Activated CD4-positive, alpha-beta memory T cell treated with anti-CD3 and anti-CD28 coated beads for 36 hours (primary cell): ENCODE data around the gene LCP2. TPM values are rescaled to one million over a fixed set of nuclear protein-coding genes. Genes with fewer than 3 reads are reported as not detected.

Source experiments
- CTCF ChIA-PET: fragments of 350-600 bp; sonication (Branson Sonifier 250); formaldehyde crosslinking; loops from one replicate; lab custom pipeline; 2021; ENCODE audit warnings: antibody characterized with exemption, inconsistent platforms; lab: Charles Lee
- POLR2A ChIA-PET: fragments of 350-600 bp; sonication (Branson Sonifier 250); formaldehyde crosslinking; loops from one replicate; lab custom pipeline; 2021; ENCODE audit warnings: antibody characterized with exemption; lab: Charles Lee
- DNase-seq: peaks from one replicate; pipeline ENCODE4 v3.0.0-alpha.2; 2020
- H3K27ac Mint-ChIP-seq: one replicate; pipeline ENCODE4 v1.8.0; 2021; ENCODE audit warnings: mixed read lengths
- H3K27me3 Mint-ChIP-seq: one replicate; pipeline ENCODE4 v1.8.0; 2021; ENCODE audit warnings: mixed read lengths
- H3K36me3 Mint-ChIP-seq: one replicate; pipeline ENCODE4 v1.8.0; 2021; ENCODE audit warnings: mixed read lengths
- H3K4me1 Mint-ChIP-seq: one replicate; pipeline ENCODE4 v1.8.0; 2021; ENCODE audit warnings: low read depth, mixed read lengths
- H3K4me3 Mint-ChIP-seq: one replicate; pipeline ENCODE4 v1.8.0; 2021; ENCODE audit warnings: mild to moderate bottlenecking, mixed read lengths
- H3K9me3 Mint-ChIP-seq: one replicate; pipeline ENCODE4 v1.8.0; 2021; ENCODE audit warnings: mixed read lengths
- intact Hi-C: fragments of 100-400 bp; cut with micrococcal nuclease; formaldehyde crosslinking; loops from one replicate; pipeline ENCODE4 v1.15.1; 2023
- total RNA-seq, 2 experiments: library from RNA; stranded (reverse); gene quantifications; one replicate each; pipeline ENCODE4 v1.2.3, GENCODE V29; 2021

Gene LCP2
- total RNA-seq, 2 experiments from 2014 or later: 212 to 213 TPM

DNA sequence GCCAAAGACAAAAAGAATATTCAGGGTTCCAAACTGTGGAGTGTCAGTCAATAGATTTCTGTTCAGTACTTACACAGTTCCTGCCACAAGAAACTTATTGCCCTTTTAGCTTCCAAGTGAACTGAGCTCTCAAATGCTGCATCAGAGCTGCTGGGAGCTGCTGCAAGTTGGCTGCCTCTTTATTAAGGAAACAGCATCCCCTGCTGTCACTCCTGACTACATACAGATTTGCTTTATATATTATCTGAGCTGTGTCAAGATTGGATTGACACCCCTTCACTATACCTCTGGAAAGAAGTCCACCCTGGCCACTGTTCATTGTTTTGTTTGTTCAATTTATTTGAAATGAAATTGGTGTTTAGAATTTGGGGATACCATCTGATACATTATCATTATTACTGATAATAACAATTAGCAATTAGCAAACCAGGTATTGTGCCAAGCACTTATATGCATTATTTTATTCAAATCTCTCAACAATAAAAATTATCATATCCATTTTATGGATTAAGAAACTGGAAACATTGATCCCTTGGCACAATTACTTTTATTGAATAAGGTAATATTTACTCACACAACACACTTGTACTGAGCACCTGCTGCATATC, 81.2 kb downstream of the LCP2 start:
- POLR2A ChIA-PET: no interaction called here
- H3K27me3 Mint-ChIP-seq: peaks cover 2% of the 10 kb centered on the region
- no peak overlapping the region for H3K27ac Mint-ChIP-seq
- no peaks in the 10 kb centered on the region for H3K36me3 Mint-ChIP-seq
- H3K9me3 Mint-ChIP-seq: no peaks in the 10 kb centered on the region
- H3K4me1 Mint-ChIP-seq: no peaks in the 10 kb centered on the region
- CTCF ChIA-PET: interaction anchor here (1.0 to 2.5 kb wide), 7 partner anchors 32 to 219 kb away, joined by 3 to 11 read pairs (median 4); no protein-coding TSS in a partner anchor
- intact Hi-C loops: no loop called here
- no peak for DNase-seq
- no peak overlapping the region for H3K4me3 Mint-ChIP-seq

DNA sequence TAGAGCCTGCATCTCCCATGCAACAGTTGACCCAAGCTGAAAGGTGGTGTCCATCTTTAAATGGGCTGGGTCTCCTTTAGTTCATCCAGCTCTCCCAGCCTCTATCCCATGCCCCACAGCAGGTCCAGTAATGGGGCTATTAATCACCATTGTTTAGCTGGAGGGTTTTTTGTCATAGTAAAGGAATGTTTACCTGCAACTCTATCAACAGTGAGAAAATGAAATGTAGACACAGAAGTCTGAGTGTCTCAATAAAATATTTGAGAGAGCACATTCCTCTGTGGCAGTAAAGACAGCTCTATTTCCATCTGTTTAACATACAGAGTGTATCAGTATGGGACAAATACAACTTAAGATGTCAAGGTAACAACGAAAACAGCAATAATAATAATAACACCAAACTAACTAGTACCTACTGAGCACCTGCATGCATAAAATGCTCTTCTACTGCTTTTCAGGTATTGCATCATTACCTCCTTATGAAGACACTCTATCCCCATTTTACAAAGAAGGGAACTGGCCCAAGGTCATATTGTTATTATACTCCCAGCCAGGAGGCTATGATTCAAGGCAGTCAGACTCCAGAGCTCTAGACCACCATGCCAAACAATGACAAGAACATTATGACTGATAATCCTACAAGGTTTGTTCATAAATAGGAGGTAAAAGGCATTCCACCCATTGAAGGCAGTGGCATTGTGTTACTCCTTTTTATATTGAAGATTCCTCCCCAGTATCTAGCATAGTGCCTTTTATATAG, 85.8 kb downstream of the LCP2 start:
- H3K27me3 Mint-ChIP-seq: peaks cover 9% of the 10 kb centered on the region
- DNase-seq: no peak
- no peak overlapping the region for H3K4me3 Mint-ChIP-seq
- ChIA-PET POLR2A (no interaction called here), CTCF (interaction anchor here (0.9 to 2.3 kb wide), 5 partner anchors 10 to 224 kb away, joined by 3 to 7 read pairs (median 4); no protein-coding TSS in a partner anchor)
- intact Hi-C loops: no loop called here
- no peaks in the 10 kb centered on the region for H3K36me3 Mint-ChIP-seq
- no peak overlapping the region for H3K27ac Mint-ChIP-seq
- no peaks in the 10 kb centered on the region for H3K4me1 Mint-ChIP-seq
- H3K9me3 Mint-ChIP-seq: no peaks in the 10 kb centered on the region

- H3K27me3 Mint-ChIP-seq: peaks cover 11% of the 10 kb centered on the region
- H3K9me3 Mint-ChIP-seq: no peaks in the 10 kb centered on the region
- ChIA-PET POLR2A (no interaction called here), CTCF (no interaction called here)
- no peaks in the 10 kb centered on the region for H3K36me3 Mint-ChIP-seq
- intact Hi-C loops: no loop called here
- DNase-seq: no peak
- H3K4me3 Mint-ChIP-seq: no peak overlapping the region
- no peak overlapping the region for H3K27ac Mint-ChIP-seq
- H3K4me1 Mint-ChIP-seq: no peaks in the 10 kb centered on the region
These were observed 90.6 kb downstream of the LCP2 start for GRCh38 chr5:170206958-170207357.

GRCh38 chr5:170206216-170206615, 91.4 kb downstream of the LCP2 start:
- no peak overlapping the region for H3K27ac Mint-ChIP-seq
- POLR2A ChIA-PET: no interaction called here
- CTCF ChIA-PET: no interaction called here
- peaks cover 11% of the 10 kb centered on the region for H3K27me3 Mint-ChIP-seq
- H3K4me3 Mint-ChIP-seq: no peak overlapping the region
- intact Hi-C loops: no loop called here
- no peaks in the 10 kb centered on the region for H3K9me3 Mint-ChIP-seq
- no peaks in the 10 kb centered on the region for H3K4me1 Mint-ChIP-seq
- H3K36me3 Mint-ChIP-seq: no peaks in the 10 kb centered on the region
- no peak for DNase-seq

DNA sequence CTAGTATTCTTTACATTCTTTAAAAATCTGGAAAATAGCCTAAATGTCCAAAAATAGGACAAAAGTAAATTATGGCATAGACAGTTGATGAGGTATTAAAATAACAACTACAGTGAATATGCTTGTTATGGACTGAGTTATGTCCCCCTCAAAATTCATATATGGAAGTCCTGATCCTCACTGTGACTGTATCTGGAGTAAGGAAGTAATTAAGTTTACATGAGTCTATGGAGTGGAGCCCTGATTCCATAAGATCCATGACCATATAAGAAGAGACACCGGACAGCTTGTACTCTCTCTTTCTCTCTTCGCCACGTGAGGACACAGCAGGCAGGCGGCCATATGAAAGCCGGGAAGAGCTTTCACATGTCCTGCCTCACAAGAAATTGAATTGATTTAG, 93.4 kb downstream of the LCP2 start:
- no peak for DNase-seq
- ChIA-PET CTCF (no interaction called here), POLR2A (no interaction called here)
- intact Hi-C loops: no loop called here
- H3K27me3 Mint-ChIP-seq: peaks cover 4% of the 10 kb centered on the region
- no peak overlapping the region for H3K4me3 Mint-ChIP-seq
- H3K36me3 Mint-ChIP-seq: no peaks in the 10 kb centered on the region
- no peak overlapping the region for H3K27ac Mint-ChIP-seq
- H3K4me1 Mint-ChIP-seq: no peaks in the 10 kb centered on the region
- no peaks in the 10 kb centered on the region for H3K9me3 Mint-ChIP-seq

GRCh38 chr5:170202117-170202516, 95.5 kb downstream of the LCP2 start:
- DNase-seq: no peak
- H3K27ac Mint-ChIP-seq: no peak overlapping the region
- H3K36me3 Mint-ChIP-seq: no peaks in the 10 kb centered on the region
- ChIA-PET POLR2A (no interaction called here), CTCF (interaction anchor here (1.2 to 2.1 kb wide), 2 partner anchors 18 to 24 kb away, joined by 3 to 4 read pairs; no protein-coding TSS in a partner anchor)
- no peak overlapping the region for H3K4me3 Mint-ChIP-seq
- intact Hi-C loops: no loop called here
- H3K9me3 Mint-ChIP-seq: no peaks in the 10 kb centered on the region
- no peaks in the 10 kb centered on the region for H3K4me1 Mint-ChIP-seq
- peaks cover 4% of the 10 kb centered on the region for H3K27me3 Mint-ChIP-seq

GRCh38 chr5:170201311-170201710, 96.3 kb downstream of the LCP2 start:
- H3K27ac Mint-ChIP-seq: no peak overlapping the region
- ChIA-PET CTCF (interaction anchor here (1.2 to 2.1 kb wide), 2 partner anchors 17 to 25 kb away, joined by 3 to 4 read pairs; no protein-coding TSS in a partner anchor), POLR2A (no interaction called here)
- H3K36me3 Mint-ChIP-seq: no peaks in the 10 kb centered on the region
- no peaks in the 10 kb centered on the region for H3K4me1 Mint-ChIP-seq
- H3K9me3 Mint-ChIP-seq: no peaks in the 10 kb centered on the region
- no peak for DNase-seq
- intact Hi-C loops: no loop called here
- no peak overlapping the region for H3K4me3 Mint-ChIP-seq
- peaks cover 4% of the 10 kb centered on the region for H3K27me3 Mint-ChIP-seq

DNA sequence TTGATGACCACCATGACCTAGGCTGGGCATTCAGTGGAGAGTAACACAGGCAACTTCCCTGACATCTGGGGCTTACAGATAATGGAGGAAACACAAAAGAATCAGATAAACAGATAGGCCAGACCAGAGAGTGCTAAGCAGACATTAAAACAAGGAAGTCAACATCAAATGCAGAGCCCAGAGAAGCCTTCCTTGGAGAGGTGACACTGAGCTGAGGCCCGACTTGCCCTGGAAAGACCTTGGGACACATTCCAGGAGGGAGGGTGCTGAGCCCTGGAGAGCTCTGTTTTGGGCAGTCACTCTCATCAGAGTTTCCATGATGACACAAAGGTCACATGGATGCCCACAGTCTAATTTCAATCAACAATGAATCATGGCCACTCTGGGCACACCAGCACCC, 96.7 kb downstream of the LCP2 start:
- intact Hi-C loops: no loop called here
- Mint-ChIP-seq H3K4me1 (no peaks in the 10 kb centered on the region), H3K9me3 (no peaks in the 10 kb centered on the region), H3K27ac (no peak overlapping the region), H3K36me3 (no peaks in the 10 kb centered on the region), H3K4me3 (no peak overlapping the region), H3K27me3 (peaks cover 4% of the 10 kb centered on the region)
- CTCF ChIA-PET: interaction anchor here (1.2 to 2.1 kb wide), 2 partner anchors 17 to 25 kb away, joined by 3 to 4 read pairs; no protein-coding TSS in a partner anchor
- no peak for DNase-seq
- POLR2A ChIA-PET: no interaction called here

Other genes with a start within 250 kb of the LCP2 start
- gene FOXI1, start 191.9 kb downstream of the LCP2 start, total RNA-seq: not detected
- gene C5orf58, start 64.8 kb downstream of the LCP2 start, total RNA-seq: not detected
- not detected for gene KCNMB1, start 91.6 kb upstream of the LCP2 start, total RNA-seq
- gene KCNIP1, start 206.2 kb upstream of the LCP2 start, total RNA-seq: not detected